AG10803 (cell line): ENCODE results near the gene FOXN4.

Source experiments
- DNase-seq: peaks from one replicate; pipeline ENCODE4 v3.0.0; 2010; ENCODE audit warnings: low read depth
- H3K4me3 ChIP-seq: 2 replicates; pipeline ENCODE4 v1.5.1; 2011; ENCODE audit warnings: mild to moderate bottlenecking, low read length, control low read depth
- TF ChIP-seq, protein P1 (sequence below): conservative IDR thresholded peaks from 2 replicates; pipeline ENCODE4 v1.5.1; 2011; ENCODE audit warnings: mild to moderate bottlenecking, low read length, control low read depth, inconsistent platforms

The FOXN4 gene

DNA sequence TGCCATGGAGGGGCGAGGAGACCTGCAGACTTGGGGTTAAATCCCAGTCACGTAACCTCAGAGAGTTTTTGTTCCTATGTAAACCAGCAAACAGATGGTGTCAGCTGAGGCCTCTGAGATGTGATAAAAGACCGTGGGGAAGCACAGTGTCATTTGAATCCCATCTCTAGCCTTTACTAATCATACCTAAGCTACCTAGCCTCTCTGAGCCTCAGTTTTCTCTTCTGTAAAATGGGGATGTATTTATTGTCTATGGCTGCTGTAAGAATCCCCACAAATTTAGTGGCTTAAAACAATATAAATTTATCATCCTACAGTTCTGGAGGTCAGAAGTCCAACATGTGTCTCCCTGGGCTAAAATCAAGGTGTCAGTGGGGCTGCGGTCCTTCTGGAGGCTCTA, 33.9 kb downstream of the FOXN4 start:
- TF ChIP-seq, protein P1, sequence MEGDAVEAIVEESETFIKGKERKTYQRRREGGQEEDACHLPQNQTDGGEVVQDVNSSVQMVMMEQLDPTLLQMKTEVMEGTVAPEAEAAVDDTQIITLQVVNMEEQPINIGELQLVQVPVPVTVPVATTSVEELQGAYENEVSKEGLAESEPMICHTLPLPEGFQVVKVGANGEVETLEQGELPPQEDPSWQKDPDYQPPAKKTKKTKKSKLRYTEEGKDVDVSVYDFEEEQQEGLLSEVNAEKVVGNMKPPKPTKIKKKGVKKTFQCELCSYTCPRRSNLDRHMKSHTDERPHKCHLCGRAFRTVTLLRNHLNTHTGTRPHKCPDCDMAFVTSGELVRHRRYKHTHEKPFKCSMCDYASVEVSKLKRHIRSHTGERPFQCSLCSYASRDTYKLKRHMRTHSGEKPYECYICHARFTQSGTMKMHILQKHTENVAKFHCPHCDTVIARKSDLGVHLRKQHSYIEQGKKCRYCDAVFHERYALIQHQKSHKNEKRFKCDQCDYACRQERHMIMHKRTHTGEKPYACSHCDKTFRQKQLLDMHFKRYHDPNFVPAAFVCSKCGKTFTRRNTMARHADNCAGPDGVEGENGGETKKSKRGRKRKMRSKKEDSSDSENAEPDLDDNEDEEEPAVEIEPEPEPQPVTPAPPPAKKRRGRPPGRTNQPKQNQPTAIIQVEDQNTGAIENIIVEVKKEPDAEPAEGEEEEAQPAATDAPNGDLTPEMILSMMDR: no peak
- no peak for DNase-seq
- no peak overlapping the region for H3K4me3 ChIP-seq

DNA sequence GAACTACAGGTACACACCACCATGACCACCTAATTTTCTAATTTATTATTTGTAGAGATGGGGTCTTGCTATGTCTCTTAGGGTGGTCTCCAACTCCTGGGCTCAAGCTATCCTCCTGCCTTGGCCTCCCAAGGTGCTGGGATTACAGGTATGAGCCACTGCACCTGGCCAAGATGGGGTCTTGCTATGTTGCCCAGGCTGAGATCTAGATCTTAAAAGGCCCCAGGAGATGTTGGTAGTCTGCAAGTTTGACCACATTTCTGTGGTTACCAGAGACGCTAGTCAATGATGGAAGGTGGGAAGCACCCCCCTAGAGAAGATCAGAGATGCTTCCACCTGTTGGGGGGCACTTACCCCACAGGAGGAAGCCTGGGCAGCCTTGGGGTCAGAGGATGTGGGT, 34.7 kb downstream of the FOXN4 start:
- TF ChIP-seq, protein P1: no peak
- no peak for DNase-seq
- H3K4me3 ChIP-seq: no peak overlapping the region

- no peak overlapping the region for H3K4me3 ChIP-seq
- TF ChIP-seq, protein P1: no peak
- DNase-seq: no peak
Observed at GRCh38 chr12:109273354-109273753, 35.7 kb downstream of the FOXN4 start.

DNA sequence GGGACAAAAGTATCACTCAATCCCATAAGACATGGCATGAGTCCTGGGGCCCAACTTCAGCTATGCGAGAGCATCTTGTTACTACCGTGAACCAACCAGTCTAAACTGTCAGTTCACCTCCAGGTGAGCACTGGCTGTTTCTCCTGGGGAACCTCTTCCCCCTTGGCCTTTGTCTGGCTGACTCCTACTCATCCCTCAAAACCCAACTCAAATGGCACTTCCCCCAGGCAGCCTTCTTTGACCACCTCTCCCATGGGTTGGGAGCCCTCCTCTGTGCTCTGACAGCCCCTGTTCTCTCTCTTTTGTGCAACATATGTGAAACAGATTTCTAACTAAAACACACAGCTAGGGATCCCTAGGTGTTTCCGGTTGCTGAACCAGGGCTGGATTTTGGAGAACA, 37.7 kb downstream of the FOXN4 start:
- TF ChIP-seq, protein P1: no peak
- no peak for DNase-seq
- no peak overlapping the region for H3K4me3 ChIP-seq

DNA sequence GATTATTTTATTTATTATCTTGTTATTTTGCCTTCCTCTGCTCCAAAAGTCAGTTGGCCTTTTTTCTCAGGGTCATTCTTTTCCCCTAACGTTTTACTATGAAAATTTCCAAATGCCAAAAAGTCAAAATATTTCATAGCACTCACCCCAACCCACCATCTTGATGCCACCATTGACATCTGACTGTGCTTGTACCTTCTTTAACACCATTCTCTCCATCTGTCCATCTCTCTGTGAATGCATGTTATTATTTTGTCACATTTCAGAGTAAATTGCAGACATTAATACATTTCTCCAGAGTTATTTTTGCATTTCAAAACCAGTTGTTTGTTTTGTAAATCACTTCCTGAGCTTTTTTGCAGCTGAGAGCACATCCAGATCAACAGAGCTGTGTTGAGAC, 38.6 kb downstream of the FOXN4 start:
- no peak overlapping the region for H3K4me3 ChIP-seq
- TF ChIP-seq, protein P1: no peak
- DNase-seq: no peak

DNA sequence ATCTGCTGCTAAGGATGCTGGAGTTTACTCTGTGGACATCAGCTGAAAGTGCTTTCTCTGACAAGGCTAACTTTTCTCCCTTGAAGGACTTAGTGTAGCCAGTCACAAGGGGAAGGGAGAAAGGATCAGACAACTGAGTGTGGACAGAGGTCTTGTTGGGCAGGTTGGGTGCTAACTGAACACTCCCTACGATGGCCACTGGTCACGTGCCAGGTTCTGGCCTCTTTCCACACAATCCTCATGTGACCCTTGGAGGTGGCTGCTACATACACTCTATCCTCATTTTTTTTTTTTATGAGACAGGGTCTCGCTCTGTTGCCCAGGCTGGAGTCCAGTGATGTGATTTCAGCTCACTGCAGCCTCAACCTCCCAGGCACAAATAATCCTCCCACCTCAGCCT, 39.7 kb downstream of the FOXN4 start:
- DNase-seq: no peak
- H3K4me3 ChIP-seq: no peak overlapping the region
- TF ChIP-seq, protein P1: no peak

GRCh38 chr12:109268896-109269295, 40.2 kb downstream of the FOXN4 start:
- TF ChIP-seq, protein P1: no peak
- no peak overlapping the region for H3K4me3 ChIP-seq

More at GRCh38 chr12:109268896-109269295, 40.2 kb downstream of the FOXN4 start:
- DNase-seq: no peak
